Measurements from ENCODE around the gene FBXO15.

DNA sequence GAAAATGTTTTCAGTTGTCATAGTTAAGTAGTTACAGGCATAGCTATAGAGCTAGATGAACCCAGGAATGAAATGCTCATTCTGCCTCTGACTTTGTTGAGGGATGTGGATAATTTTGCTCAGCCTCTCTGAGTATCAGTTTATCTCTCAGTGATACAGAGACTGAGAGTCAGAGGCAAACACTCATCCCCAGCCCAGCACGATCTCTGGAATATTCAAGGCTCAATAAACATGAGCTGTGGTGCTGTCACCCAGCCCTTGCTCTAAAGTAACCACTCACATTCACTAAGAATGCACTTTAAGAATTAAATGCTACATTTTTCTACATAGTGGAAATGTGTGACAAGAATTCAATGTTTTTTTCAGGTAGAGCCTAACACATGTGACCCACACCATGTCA, 31.2 kb upstream of the FBXO15 start:
- TF ChIP-seq, protein P1, sequence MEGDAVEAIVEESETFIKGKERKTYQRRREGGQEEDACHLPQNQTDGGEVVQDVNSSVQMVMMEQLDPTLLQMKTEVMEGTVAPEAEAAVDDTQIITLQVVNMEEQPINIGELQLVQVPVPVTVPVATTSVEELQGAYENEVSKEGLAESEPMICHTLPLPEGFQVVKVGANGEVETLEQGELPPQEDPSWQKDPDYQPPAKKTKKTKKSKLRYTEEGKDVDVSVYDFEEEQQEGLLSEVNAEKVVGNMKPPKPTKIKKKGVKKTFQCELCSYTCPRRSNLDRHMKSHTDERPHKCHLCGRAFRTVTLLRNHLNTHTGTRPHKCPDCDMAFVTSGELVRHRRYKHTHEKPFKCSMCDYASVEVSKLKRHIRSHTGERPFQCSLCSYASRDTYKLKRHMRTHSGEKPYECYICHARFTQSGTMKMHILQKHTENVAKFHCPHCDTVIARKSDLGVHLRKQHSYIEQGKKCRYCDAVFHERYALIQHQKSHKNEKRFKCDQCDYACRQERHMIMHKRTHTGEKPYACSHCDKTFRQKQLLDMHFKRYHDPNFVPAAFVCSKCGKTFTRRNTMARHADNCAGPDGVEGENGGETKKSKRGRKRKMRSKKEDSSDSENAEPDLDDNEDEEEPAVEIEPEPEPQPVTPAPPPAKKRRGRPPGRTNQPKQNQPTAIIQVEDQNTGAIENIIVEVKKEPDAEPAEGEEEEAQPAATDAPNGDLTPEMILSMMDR (conservative IDR thresholded peaks at IDR 0.05), result no peak
- no peak for TF ChIP-seq ZFX (IDR thresholded peaks at IDR 0.05)
